Stimulated activated CD8-positive, alpha-beta memory T cell treated with anti-CD3 and anti-CD28 coated beads, Interleukin-4, amount 100 ng/mL, for 48 hours (primary cell): ENCODE measurements around the gene GDA.
"Not testable (repeated sequence)": the region's sequence is repeated elsewhere in the genome, so short reads cannot be mapped to it uniquely, and the experiment has no call there.

Source experiments
- DNase-seq: peaks from one replicate; pipeline ENCODE4 v3.0.0-alpha.2; 2020

The GDA gene

GRCh38 chr9:72211047-72211446 is 61.8 kb downstream of the GDA start:
- DNase-seq = no peak

GRCh38 chr9:72213906-72214305 is 64.7 kb downstream of the GDA start:
- DNase-seq = no peak

GRCh38 chr9:72217306-72217842 is 68.1 kb downstream of the GDA start:
- no peak for DNase-seq

- no peak for DNase-seq
These were observed 71.3 kb downstream of the GDA start for GRCh38 chr9:72220589-72220988.

- no peak for DNase-seq
These were observed 77.0 kb downstream of the GDA start for GRCh38 chr9:72226146-72226812.

GRCh38 chr9:72228282-72228681 is 79.0 kb downstream of the GDA start:
- no peak for DNase-seq

GRCh38 chr9:72232778-72233177 is 83.5 kb downstream of the GDA start:
- no peak for DNase-seq

GRCh38 chr9:72247549-72247948 is 98.3 kb downstream of the GDA start:
- no peak for DNase-seq

- DNase-seq = no peak
These were observed 102.3 kb downstream of the GDA start for GRCh38 chr9:72251589-72251988.

- no peak for DNase-seq
These were observed 105.8 kb downstream of the GDA start for GRCh38 chr9:72254901-72255545.

GRCh38 chr9:72255569-72255968 is 106.3 kb downstream of the GDA start:
- DNase-seq = no peak

- no peak for DNase-seq
These were observed 107.7 kb downstream of the GDA start for GRCh38 chr9:72256931-72257330.

GRCh38 chr9:72257814-72258213 is 108.6 kb downstream of the GDA start:
- no peak for DNase-seq

- no peak for DNase-seq
These were observed 112.8 kb downstream of the GDA start for GRCh38 chr9:72262063-72262462.

GRCh38 chr9:72263572-72263971 is 114.3 kb downstream of the GDA start:
- no peak for DNase-seq

- no peak for DNase-seq
These were observed 119.7 kb downstream of the GDA start for GRCh38 chr9:72268961-72269360.

GRCh38 chr9:72270359-72270758 is 121.1 kb downstream of the GDA start:
- not testable (repeated sequence) for DNase-seq

GRCh38 chr9:72271613-72272478 is 122.6 kb downstream of the GDA start:
- DNase-seq = peak; percentile 62

GRCh38 chr9:72274441-72274840 is 125.2 kb downstream of the GDA start:
- DNase-seq = no peak

GRCh38 chr9:72274916-72275315 is 125.7 kb downstream of the GDA start:
- no peak for DNase-seq

GRCh38 chr9:72276429-72276828 is 127.2 kb downstream of the GDA start:
- no peak for DNase-seq

- DNase-seq = no peak
These were observed 129.7 kb downstream of the GDA start for GRCh38 chr9:72278959-72279358.

GRCh38 chr9:72280913-72281500 is 131.8 kb downstream of the GDA start:
- peak; percentile 79 for DNase-seq
